Omental fat pad (tissue), 4 donors: ENCODE data around the gene ERAL1. TPM values are rescaled to one million over a fixed set of nuclear protein-coding genes. Genes with fewer than 3 reads are reported as not detected.
"Not testable (repeated sequence)": the region's sequence is repeated elsewhere in the genome, so short reads cannot be mapped to it uniquely, and the experiment has no call there.

Source experiments
- ATAC-seq: fragments of 150-250 bp; one replicate; pipeline ENCODE4 v1.9.1; 2016; ENCODE audit warnings: mild to moderate bottlenecking, moderate library complexity; ENCODE audit not compliant: low FRiP score
- DNase-seq: peaks from one replicate; pipeline ENCODE4 v3.0.0-alpha.2; 2019; ENCODE audit warnings: low spot score
- CTCF ChIP-seq, 3 donors: fragments of 450-650 bp; IDR thresholded peaks; one replicate each; pipeline ENCODE4 v1.5.1; 2016 to 2017; ENCODE audit warnings: antibody characterized with exemption in 3 of 3, mild to moderate bottlenecking in 3 of 3, moderate library complexity in 2 of 3
- total RNA-seq, 4 donors: library from RNA; depleted of rRNA; stranded (reverse); fragments of >200 nt; gene quantifications; one replicate each; pipeline ENCODE4 v1.1.0, GENCODE V29; 2016

The ERAL1 gene
- total RNA-seq, 4 donors from 2014 or later, result 21.3 to 35.9 (median 27.8) TPM

GRCh38 chr17:28816540-28816939 lies 38.3 kb upstream of the ERAL1 start:
- ATAC-seq (no peak), DNase-seq (no peak)
- TF ChIP-seq CTCF (IDR thresholded peaks at IDR 0.05), result no peak

GRCh38 chr17:28818819-28819221 lies 36.0 kb upstream of the ERAL1 start:
- TF ChIP-seq CTCF (IDR thresholded peaks at IDR 0.05), result no peak
- ATAC-seq, result no peak
- DNase-seq, result no peak

- DNase-seq (no peak), ATAC-seq (no peak)
- no peak for TF ChIP-seq CTCF (IDR thresholded peaks at IDR 0.05)
These were observed 35.2 kb upstream of the ERAL1 start for GRCh38 chr17:28819582-28819981.

GRCh38 chr17:28827672-28828071 lies 27.1 kb upstream of the ERAL1 start:
- TF ChIP-seq CTCF (IDR thresholded peaks at IDR 0.05), result no peak
- ATAC-seq, result no peak

GRCh38 chr17:28828294-28829040 lies 26.3 kb upstream of the ERAL1 start:
- TF ChIP-seq CTCF (IDR thresholded peaks at IDR 0.05), result no peak
- DNase-seq, result no peak
- ATAC-seq, result no peak

More at GRCh38 chr17:28827672-28828071, 27.1 kb upstream of the ERAL1 start:
- no peak for DNase-seq

GRCh38 chr17:28834420-28834819 lies 20.4 kb upstream of the ERAL1 start:
- ATAC-seq (no peak), DNase-seq (no peak)
- TF ChIP-seq CTCF (IDR thresholded peaks at IDR 0.05), result no peak

- ATAC-seq, DNase-seq: not testable (repeated sequence)
These were observed 18.3 kb upstream of the ERAL1 start for GRCh38 chr17:28836541-28836940.
